GM19452 (cell line): ENCODE measurements around the gene ZDHHC24.

Source experiments
- ATAC-seq: cut with Tn5 transposase; IDR thresholded peaks from one replicate; pipeline ENCODE4 v1.9.1; 2021; ENCODE audit not compliant: unreplicated experiment

ZDHHC24 gene

DNA sequence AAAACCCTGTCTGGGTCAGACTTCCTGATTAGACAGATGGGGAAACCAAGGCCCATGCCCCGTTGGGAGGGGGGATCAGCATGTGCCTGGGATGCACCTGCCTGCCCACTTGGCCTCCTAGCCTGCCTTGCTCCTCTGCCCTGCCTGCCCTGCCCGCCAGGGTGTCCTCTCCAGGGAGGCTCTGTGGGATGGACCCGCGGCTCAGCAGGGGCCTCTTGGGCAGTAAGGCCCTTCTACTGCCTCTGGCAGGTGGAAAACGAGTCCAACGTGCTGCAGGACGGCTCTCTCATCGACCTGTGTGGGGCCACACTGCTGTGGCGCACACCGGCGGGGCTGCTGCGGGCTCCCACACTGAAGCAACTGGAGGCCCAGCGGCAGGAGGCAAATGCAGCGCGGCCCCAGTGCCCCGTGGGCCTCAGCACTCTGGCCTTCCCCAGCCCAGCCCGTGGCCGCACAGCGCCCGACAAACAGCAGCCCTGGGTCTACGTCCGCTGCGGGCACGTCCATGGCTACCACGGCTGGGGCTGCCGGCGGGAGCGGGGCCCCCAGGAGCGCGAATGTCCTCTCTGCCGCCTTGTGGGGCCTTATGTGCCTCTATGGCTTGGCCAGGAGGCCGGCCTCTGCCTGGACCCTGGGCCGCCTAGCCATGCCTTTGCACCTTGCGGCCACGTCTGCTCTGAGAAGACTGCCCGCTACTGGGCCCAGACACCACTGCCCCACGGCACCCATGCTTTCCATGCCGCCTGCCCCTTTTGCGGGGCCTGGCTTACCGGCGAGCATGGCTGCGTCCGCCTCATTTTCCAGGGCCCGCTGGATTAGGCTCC lies 70.3 kb downstream of the ZDHHC24 start:
- no peak for ATAC-seq

DNA sequence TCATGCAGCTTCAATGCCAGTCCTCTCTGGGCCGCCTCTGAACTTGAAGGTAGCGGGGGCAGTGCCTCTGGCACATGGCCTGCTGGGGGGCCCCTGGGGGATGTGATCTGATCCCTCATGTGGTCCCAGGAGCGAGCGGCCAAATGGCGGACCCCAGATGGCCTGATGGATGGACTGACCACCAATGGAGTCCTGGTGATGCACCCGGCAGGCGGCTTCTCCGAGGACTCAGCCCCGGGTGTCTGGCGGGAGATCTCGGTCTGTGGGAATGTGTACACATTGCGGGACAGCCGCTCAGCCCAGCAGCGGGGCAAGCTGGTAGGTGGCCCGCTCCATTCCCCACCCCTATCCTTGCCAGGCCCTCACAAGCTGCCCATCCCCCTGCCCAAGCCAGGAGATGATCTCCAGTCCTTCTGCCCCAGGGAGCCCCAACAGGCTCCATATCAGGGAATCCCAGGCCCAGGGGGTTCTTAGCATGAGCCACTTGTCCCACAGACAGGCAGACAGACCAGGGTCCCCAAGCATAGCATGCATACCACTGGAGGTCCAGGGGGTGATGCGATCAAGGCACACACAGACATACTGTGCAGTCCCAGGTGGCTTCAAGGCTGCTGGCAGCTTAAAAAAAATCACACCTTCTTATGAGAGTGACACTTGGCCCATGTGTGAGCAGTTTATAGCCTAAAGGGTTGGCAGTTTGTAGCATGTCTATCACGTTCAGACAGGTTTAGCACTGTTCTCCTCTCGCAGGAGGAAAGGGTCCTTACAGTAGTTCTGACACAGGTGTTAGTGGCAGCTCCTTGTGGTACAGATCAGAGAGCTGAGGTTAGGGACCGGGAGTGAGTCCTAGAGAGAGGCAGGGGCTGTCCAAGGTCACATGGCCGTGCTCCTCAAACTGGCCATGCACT lies 72.0 kb downstream of the ZDHHC24 start:
- ATAC-seq, result no peak

DNA sequence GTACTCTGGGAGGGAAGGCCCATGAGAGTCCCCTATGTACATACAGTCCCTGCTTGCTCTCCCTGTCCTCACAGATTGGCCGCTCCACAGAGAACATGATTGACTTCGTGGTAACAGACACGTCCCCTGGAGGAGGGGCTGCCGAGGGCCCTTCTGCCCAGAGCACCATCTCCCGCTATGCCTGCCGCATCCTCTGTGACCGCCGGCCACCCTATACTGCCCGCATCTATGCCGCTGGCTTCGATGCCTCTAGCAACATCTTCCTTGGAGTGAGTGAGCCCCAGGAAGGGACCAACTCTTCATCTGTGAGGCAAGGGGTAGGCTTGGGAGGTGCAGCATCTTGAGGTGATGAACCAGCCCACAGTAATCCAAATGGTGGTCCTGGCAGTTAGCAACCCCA lies 72.7 kb downstream of the ZDHHC24 start:
- ATAC-seq, result no peak

DNA sequence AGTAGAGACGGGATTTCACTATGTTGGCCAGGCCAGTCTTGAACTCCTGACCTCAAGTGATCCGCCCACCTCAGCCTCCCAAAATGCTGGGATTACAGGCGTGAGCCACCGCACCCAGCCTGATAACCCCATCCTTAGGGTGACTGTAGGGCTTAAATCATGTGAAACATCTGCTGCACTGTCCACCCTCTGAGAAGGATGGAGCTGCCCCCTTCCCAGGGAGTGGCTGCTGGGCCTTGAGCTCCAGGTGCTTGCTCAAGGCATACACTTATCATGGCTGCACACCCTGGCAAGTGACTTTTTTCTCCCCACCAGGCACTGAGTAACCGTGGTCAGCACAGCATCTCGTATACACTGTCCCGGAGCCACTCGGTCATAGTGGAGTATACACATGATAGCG lies 73.8 kb downstream of the ZDHHC24 start:
- ATAC-seq, result no peak

DNA sequence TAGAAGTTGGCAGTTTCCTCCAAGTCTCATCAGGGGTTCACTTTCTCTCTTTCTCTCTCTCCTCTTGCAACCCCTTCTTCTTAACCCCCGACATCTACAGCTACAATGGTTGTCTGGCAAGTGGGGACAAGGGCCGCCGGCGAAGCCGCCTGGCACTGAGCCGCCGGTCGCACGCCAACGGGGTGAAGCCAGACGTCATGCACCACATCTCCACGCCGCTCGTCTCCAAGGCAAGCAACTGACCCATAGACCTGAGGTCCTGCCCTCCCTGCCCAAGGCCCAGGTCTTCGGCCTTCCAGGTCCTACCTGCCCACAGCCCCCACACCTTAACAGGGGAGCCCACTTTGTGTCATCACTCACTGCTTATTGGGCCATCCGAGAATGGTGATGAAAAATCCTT lies 74.7 kb downstream of the ZDHHC24 start:
- no peak for ATAC-seq
